Thyroid gland (tissue), 4 donors: ENCODE data around the gene PRAC1.

Experiments
- POLR2A ChIP-seq, 2 donors: fragments of 450-650 bp; IDR thresholded peaks; one replicate each; pipeline ENCODE4 v1.6.1; 2017; ENCODE audit warnings: antibody characterized with exemption in 2 of 2, mild to moderate bottlenecking in 2 of 2, moderate library complexity in 1 of 2
- TF ChIP-seq, protein P1 (sequence below), 6 experiments: fragments of 200-600 bp in 3 of 6; fragments of 450-650 bp in 3 of 6; sonication (generic) in 3 of 6; IDR thresholded peaks; one replicate each; pipeline ENCODE4 v1.5.1; 2016 to 2019; ENCODE audit warnings: antibody characterized with exemption in 6 of 6, mild to moderate bottlenecking in 2 of 6, inconsistent platforms in 1 of 6, moderate library complexity in 1 of 6

DNA sequence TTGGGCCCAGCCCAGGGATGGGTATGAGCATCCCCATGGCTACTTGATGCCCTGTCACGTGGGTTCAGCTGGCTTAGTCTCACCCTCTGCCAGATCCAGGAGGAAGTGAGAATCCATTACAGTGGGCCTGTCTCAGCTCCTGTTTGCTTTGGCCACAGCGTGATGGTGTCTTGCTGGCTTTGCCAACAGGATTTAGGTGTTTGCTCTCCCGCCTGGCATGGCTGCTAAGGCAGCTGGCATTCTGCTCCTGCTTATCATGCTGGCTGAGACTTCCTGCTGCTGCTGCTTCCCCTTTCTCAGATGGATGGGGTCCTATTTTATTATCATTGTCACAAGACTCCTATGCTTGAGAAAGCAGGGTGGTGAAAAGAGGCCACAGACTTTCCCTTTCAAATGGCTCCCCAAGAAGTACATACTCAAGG, 34.5 kb upstream of the PRAC1 start:
- TF ChIP-seq, protein P1, sequence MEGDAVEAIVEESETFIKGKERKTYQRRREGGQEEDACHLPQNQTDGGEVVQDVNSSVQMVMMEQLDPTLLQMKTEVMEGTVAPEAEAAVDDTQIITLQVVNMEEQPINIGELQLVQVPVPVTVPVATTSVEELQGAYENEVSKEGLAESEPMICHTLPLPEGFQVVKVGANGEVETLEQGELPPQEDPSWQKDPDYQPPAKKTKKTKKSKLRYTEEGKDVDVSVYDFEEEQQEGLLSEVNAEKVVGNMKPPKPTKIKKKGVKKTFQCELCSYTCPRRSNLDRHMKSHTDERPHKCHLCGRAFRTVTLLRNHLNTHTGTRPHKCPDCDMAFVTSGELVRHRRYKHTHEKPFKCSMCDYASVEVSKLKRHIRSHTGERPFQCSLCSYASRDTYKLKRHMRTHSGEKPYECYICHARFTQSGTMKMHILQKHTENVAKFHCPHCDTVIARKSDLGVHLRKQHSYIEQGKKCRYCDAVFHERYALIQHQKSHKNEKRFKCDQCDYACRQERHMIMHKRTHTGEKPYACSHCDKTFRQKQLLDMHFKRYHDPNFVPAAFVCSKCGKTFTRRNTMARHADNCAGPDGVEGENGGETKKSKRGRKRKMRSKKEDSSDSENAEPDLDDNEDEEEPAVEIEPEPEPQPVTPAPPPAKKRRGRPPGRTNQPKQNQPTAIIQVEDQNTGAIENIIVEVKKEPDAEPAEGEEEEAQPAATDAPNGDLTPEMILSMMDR (IDR thresholded peaks at IDR 0.05), result no peak
- no peak for TF ChIP-seq POLR2A (IDR thresholded peaks at IDR 0.05)
